Hematopoietic multipotent progenitor cell (in vitro differentiated cells): ENCODE results near the gene PNMA8B. TPM values are rescaled to one million over a fixed set of nuclear protein-coding genes. Genes with fewer than 3 reads are reported as not detected.

ENCODE experiments used
- DNase-seq, 3 donors: peaks; one replicate each; pipeline ENCODE4 v3.0.0-alpha.2; 2011 to 2015; ENCODE audit warnings: low read depth in 2 of 3, low spot score in 2 of 3
- total RNA-seq: library from RNA; depleted of rRNA; stranded (reverse); fragments of >200 nt; gene quantifications from one replicate; pipeline ENCODE4 v1.2.3, GENCODE V29; 2012

Gene PNMA8B
- total RNA-seq, 1 donor = 0.81 TPM

DNA sequence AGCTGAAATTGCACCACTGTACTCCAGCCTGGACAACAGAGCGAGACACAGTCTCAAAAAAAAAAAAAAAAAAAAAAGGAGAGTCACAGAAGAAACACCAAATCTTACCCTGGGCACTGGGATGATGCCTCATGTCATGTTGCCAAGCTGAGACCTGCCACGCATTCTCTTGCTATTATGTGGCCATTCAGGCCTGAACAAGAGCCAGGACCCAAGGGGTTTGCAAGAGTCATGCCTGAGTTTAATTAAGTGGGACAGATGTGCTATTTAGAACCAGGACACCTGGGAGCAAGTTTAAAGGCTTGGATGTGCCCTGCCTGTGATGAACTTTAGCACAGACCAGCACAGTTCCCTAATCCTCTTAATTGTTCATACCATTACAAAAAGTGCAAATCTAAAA lies 34.1 kb downstream of the PNMA8B start:
- no peak for DNase-seq

DNA sequence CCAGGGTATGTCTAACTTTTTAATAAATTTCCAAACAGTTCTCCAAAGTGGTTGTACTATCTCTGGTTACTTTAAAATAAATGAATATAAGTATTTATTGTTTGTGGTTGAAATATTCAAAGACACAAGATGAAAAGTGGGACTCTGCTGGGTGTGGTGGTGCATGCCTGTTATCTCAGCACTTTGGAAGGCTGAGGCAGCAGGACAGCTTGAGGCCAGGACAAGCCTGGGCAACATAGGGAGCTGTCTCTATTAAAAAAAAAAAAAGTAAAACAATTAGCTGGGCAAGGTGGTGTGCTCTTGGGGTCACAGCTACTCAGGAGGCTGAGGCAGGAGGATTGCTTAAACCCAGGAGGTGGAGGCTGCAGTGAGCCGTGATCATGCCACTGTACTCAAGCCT lies 34.7 kb downstream of the PNMA8B start:
- DNase-seq = no peak

DNA sequence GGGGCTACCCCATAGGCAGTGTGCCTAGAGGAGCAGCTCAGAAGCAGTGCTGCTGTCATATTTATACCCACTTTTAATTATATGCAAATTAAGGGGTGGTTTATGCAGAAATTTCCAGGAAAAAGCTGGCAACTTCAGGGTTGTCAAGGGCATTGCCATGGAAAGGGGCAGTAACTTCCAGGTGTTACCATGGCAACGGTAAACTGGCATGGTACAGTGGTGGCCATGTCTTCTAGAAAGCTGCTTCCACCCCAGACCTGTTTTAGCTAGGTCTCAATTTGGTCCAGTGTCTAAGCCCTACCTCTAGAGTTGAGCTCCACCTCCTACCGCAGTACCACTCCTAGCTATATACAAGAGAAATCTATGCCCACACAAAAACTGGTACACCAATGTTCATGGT lies 35.6 kb downstream of the PNMA8B start:
- DNase-seq = no peak

DNA sequence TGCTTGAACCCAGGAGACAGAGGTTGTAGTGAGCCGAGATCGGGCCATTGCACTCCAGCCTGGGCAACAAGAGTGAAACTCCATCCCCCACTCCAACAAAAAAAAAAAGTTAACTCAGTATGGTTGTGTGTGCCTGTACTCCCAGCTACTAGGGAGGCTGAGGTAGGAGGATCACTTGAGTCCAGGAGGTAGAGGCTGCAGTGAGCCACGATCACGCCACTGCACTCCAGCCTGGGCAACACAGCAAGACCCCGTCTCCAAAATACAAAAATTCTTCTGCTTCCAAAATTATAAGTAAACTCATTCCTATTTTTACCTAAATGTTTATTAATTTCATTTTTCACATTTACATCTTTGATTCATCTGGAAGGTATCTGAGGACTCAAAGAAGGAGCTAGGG lies 38.7 kb downstream of the PNMA8B start:
- DNase-seq = no peak

DNA sequence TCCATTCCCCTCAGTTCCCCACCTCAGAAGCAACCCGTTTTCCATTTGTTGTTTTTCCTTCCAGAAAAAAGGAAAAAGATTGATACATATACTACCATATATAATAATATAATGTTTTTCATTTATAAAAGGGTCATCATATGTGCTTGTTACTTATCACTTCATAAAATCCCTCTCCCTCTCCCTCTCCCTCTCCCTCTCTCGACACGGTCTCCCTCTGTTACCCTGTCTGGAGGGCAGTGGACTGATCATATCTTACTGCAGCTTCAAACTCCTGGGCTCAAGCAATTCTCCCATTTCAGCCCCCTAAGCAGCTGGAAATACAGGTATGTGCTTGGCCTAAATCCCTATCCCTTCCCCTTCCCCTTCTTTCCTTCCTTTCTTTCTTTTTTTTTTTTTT lies 41.4 kb downstream of the PNMA8B start:
- no peak for DNase-seq

DNA sequence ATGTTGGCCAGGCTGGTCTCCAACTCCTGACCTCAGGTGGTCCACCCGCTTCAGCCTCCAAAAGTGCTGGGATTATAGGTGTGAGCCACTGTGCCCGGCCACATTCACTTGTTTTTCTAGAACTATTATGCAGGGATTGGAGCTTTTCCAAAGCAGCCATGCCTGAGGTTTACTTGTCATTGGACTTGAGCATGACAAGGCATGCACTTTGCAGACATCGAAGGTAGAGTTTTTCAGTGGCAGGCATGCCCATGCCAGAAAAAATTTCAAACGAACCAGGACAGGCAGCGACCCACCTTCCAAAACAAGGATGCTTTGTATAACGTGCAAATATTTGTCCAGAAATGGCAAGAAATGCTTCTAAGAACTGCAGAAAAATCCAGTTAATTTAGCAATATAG lies 42.0 kb downstream of the PNMA8B start:
- DNase-seq = no peak

DNA sequence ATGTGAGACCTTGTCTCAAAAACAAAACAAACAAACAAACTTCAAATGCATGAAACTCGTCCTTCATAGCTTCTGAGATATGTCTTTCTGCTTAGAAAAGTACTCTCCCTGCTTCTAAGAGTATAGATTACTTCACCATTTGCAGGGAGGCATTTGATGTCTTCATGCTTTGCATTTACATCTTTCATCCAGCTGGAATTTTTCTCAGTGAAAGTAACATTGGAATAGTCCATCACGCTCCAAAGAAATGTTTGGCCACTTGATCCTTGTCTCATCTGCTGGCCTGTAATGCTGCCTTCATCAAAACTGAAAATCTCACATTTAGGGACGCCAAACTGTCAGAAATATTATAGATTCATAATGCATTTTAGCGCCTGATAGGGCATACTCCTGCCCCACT lies 43.5 kb downstream of the PNMA8B start:
- no peak for DNase-seq

DNA sequence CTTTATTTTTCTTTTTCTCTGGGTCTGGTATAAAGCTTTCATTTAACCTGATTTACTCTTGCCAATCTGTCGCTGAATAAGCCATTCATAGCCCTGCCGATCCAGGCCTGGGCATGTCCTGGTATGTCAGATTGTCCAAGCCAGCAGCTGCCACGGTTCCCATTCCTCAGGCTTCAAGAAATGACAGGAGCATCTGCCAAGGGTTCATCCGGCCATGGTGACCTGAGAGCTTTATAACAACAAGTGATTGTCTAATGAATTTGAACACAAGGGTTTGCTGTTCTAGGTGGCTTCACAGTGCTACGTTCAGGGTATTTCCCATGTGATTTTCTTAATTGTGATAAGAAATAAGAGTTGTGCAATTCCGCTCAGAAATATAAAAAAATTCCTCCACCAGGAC lies 44.3 kb downstream of the PNMA8B start:
- no peak for DNase-seq

DNA sequence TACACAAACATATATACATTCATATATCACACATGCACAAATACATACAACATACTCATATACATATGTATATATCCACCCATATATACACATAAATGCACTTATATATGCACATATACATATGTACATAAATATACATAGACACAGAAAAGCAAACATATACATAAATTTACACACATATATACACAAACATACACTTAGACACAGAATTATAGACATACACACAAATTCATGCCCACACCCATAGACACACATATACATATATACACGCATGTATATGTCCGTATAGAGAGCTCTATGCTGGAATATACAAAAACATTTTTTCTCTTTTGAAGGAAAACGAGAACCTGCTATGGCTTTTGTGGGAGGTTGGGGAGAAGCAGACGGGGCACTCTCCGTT lies 44.9 kb downstream of the PNMA8B start:
- DNase-seq = no peak

DNA sequence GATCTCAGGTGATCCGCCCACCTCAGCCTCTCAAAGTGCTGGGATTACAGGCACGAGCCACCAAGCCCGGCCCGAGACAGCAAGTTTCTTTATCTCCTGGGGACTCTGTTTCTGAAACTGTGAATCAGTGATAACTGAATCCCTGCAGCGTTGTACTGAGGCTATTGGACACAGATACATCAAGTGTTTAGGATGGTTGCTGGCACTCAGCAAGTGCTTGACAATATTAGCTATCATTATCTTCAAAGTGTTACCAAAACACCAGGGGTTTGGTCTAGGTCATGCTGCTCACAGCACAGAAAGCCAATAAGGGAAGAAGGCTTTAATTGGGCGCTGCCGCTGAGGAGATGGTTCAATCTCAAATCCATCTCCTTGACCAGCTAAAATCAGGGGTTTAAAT lies 46.4 kb downstream of the PNMA8B start:
- no peak for DNase-seq

DNA sequence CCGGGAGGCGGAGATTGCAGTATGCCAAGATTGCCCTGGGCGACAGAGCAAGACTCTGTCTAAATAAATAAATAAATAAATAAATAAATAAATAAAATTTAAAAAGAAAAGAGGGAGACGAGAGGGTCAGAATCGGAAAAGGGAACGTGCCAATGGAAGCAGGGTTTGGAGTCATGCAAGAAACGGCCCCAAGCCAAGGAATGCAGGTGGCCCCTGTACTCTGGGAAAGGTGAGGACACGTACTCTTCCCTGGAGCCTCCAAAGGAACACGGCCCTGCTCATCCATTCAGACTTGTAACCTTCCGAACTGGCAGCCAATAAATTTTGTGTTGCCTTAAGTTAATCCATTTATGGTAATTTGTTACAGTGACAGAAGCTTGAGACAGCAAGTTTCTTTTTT lies 47.1 kb downstream of the PNMA8B start:
- no peak for DNase-seq

DNA sequence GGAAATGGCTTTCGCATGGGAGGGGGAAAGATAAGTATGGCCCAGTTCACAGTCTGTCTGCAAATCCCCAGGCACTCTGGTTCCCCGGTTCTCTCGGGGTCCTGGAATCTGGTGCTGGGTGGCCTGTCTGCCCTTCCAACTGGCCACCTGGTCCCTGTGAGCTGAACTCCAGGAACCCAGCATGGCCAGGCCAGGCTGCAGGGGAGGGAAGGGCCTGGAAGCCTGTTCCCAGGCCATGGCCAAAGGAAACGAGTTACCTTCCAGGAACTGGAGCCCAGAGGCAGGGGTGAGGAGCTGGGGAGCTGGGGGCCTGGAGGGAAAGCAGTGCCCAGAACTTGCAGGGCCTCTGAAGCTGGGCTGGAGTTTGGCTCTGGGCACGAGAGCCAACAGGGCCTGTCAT lies 47.8 kb downstream of the PNMA8B start:
- DNase-seq = no peak

DNA sequence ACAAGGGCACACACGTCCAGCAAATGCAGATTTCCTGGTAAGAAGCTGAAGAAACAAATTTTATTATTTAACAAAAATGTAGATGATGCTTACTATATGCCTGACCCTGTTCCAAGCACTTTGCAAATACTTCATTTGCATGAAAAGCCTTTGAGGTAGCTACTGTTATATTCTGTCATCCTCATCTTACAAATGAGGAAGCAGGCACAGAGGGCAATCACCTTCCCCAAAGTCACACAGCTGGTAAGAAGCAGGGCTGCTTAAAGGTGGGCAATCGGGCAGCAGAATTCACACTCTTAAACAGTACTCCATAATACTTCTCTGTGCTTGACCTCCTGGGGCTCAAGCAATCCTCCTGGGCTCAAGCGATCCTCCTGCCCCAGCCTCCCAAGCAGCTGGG lies 48.7 kb downstream of the PNMA8B start:
- DNase-seq = no peak

DNA sequence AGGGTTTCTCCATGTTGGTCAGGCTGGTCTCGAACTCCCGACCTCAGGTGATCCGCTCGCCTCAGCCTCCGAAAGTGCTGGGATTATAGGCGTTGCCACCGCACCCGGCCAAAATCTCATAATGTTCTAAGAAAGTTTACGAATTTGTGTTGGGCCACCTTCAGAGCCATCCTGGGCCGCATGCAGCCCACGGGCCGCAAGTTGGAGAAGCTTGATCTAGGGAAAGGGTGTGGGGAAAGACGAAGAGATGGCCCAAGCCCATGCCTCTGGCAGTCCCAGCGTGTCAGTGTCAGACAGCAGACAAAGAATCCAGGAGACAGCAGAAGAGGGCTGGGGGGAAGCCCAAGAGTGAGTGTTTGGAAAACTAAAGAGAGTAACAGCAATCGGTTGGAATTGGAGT lies 49.6 kb downstream of the PNMA8B start:
- no peak for DNase-seq

DNA sequence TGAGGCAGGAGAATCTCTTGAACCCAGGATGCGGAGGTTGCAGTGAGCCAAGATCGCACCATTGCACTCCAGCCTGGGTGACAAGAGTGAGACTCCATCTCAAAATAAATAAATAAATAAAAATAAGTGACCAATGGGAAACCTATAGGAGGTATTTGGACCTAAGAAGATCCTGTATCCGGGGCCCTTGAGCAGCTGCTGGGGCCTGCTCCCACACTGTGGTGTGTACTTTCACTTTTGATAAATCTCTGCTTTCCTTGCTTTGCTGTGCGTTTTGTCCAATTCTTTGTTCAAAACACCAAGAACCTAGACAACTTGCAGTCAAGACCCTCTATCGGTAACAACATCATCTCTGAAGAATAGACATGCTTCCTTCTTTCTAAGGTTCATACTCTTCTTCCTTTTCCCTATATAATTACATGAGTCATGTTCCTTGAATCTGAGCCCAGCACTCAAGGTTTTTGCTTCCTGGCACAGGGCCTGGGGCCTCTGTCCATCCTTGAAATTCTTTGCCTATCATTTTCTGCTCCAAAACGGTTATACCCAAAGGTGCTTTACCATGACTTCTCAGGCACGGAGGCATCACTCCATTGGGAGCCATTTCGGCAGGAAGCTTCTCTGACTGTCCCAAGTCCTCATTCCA lies 52.7 kb downstream of the PNMA8B start:
- DNase-seq = no peak

DNA sequence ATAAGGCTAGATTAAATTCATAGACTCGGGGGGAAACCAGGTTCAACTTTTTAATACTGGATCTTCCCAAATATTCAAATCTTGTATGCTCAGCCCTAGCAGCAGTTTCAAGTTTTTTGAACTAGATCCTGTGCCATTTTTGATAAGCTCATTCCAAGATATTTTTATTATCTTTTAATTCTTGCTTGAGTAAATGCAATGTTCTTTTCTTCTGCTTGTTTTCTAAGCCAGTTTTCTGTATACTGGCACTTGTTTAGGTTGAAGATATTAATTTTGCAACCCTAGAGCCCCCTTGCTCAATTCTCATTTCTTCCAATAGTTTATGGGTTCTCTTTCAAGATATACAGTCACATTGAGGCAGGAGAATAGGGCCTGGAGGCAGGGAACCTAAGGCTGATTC lies 53.8 kb downstream of the PNMA8B start:
- no peak for DNase-seq

Other genes with a start within 250 kb of the PNMA8B start
- 0.27 TPM for gene HIF3A, start 198.8 kb downstream of the PNMA8B start, total RNA-seq
- 47.4 TPM for gene PPP5C, start 148.8 kb downstream of the PNMA8B start, total RNA-seq
- gene CCDC8, start 82.3 kb downstream of the PNMA8B start, total RNA-seq = 2.4 TPM
- 0.27 TPM for gene PNMA8C, start 66.9 kb downstream of the PNMA8B start, total RNA-seq
- gene PNMA8A, start 24.3 kb downstream of the PNMA8B start, total RNA-seq = 7.3 TPM
- gene CALM3, start 105.5 kb upstream of the PNMA8B start, total RNA-seq = 76.2 TPM
- 4.3 TPM for gene PTGIR, start 129.2 kb upstream of the PNMA8B start, total RNA-seq
- gene GNG8, start 140.3 kb upstream of the PNMA8B start, total RNA-seq = not detected
- under 0.01 TPM for gene DACT3, start 165.3 kb upstream of the PNMA8B start, total RNA-seq
- gene PRKD2, start 221.2 kb upstream of the PNMA8B start, total RNA-seq = 50.4 TPM